GM12878 (cell line): ENCODE data around the gene KCNA2. TPM values are rescaled to one million over a fixed set of nuclear protein-coding genes. Genes with fewer than 3 reads are reported as not detected.

Experiments used
- ATAC-seq: fragments of 200-7000 bp; cut with Tn5 transposase; 3 replicates; pipeline ENCODE4 v1.9.1; 2020; ENCODE audit warnings: mild to moderate bottlenecking, moderate library complexity
- BruUV-seq: library from RNA; stranded (reverse); fragments of 400-500 nt; replicated peaks from 2 replicates; lab custom pipeline; 2021; lab: Mats Ljungman, UMichigan
- CTCF ChIA-PET: fragments of 300-600 bp; sonication (Branson Sonifier 250); formaldehyde crosslinking; extraction: SDS; loops from one replicate; lab custom pipeline; 2021; ENCODE audit warnings: inconsistent platforms; lab: Yijun Ruan, JAX
- POLR2A ChIA-PET: fragments of 350-600 bp; formaldehyde crosslinking; extraction: SDS; loops from one replicate; lab custom pipeline; 2021; ENCODE audit warnings: inconsistent platforms; lab: Charles Lee
- RAD21 ChIA-PET: fragments of 300-600 bp; sonication (Branson Sonifier 250); formaldehyde crosslinking; loops from one replicate; lab custom pipeline; 2023; ENCODE audit warnings: antibody characterized with exemption; ENCODE audit not compliant: unreplicated experiment; lab: Charles Lee
- SMC1A ChIA-PET: fragments of 300-600 bp; sonication (Branson Sonifier 250); formaldehyde crosslinking; loops from one replicate; lab custom pipeline; 2023; ENCODE audit not compliant: unreplicated experiment, uncharacterized antibody; lab: Charles Lee
- DNase-seq: peaks from one replicate; pipeline ENCODE4 v3.0.0-alpha.2; 2011; ENCODE audit warnings: low read depth, low spot score
- FAIRE-seq: peaks from 3 replicates; lab custom pipeline; 2011; peaks lifted over from hg19 to GRCh38; lab: Jason Lieb, UNC
- H2AFZ ChIP-seq: 2 replicates; pipeline ENCODE4 v1.6.0; 2011; ENCODE audit warnings: low read depth, low read length, control low read depth; ENCODE audit not compliant: control insufficient read depth
- H3K27ac ChIP-seq: 2 replicates; pipeline ENCODE4 v1.5.1; 2011; ENCODE audit warnings: control low read depth; ENCODE audit not compliant: control insufficient read depth, insufficient read depth
- H3K27me3 ChIP-seq, 2 experiments: replicated peaks in 1 of 2; 2 replicates each; pipeline versions ENCODE4 v1.6.0 to v1.6.1; 2011; ENCODE audit warnings: low read length in 1 of 2; ENCODE audit not compliant: control insufficient read depth in 2 of 2, insufficient read depth in 2 of 2
- H3K36me3 ChIP-seq, 2 experiments: 2 replicates each; pipeline ENCODE4 v1.5.1; 2011; ENCODE audit warnings: low read length in 1 of 2; ENCODE audit not compliant: control insufficient read depth in 2 of 2, insufficient read depth in 2 of 2
- H3K4me1 ChIP-seq: 2 replicates; pipeline ENCODE4 v1.6.1; 2011; ENCODE audit warnings: mild to moderate bottlenecking, low read length, moderate library complexity, mixed read lengths; ENCODE audit not compliant: control insufficient read depth, insufficient read depth
- H3K4me2 ChIP-seq: 2 replicates; pipeline ENCODE4 v1.6.0; 2011; ENCODE audit warnings: control low read depth; ENCODE audit not compliant: control insufficient read depth, insufficient read depth
- H3K4me3 ChIP-seq: fragments of 200-600 bp; sonication (generic); 2 replicates; pipeline ENCODE4 v1.5.1; 2016
- H3K79me2 ChIP-seq: 2 replicates; pipeline ENCODE4 v1.6.0; 2011; ENCODE audit warnings: low read length; ENCODE audit not compliant: control insufficient read depth, insufficient read depth
- H3K9ac ChIP-seq: 2 replicates; pipeline ENCODE4 v1.8.0; 2011; ENCODE audit warnings: low read length, control low read depth, mixed read lengths; ENCODE audit not compliant: control insufficient read depth, insufficient read depth
- H3K9me3 ChIP-seq: replicated peaks from 3 replicates; pipeline ENCODE4 v1.5.1; 2011; ENCODE audit warnings: mild to moderate bottlenecking, low read length; ENCODE audit not compliant: control insufficient read depth, insufficient read depth
- H4K20me1 ChIP-seq: 2 replicates; pipeline ENCODE4 v1.6.0; 2011; ENCODE audit not compliant: control insufficient read depth, insufficient read depth
- ATF2 ChIP-seq: IDR thresholded peaks from 2 replicates; pipeline ENCODE4 v1.6.1; 2012; ENCODE audit warnings: low read length, inconsistent platforms
- IKZF2 ChIP-seq, 2 experiments: fragments of 450-650 bp; IDR thresholded peaks; 2 replicates each; pipeline ENCODE4 v1.6.1; 2017; ENCODE audit warnings: mild to moderate bottlenecking in 2 of 2, moderate library complexity in 2 of 2
- IRF4 ChIP-seq: IDR thresholded peaks from 2 replicates; pipeline ENCODE4 v1.6.1; 2011; ENCODE audit warnings: low read depth, low read length
- POLR2AphosphoS5 ChIP-seq: IDR thresholded peaks from 2 replicates; pipeline ENCODE4 v1.6.1; 2011; ENCODE audit warnings: mild to moderate bottlenecking, low read length, inconsistent platforms
- SIN3A ChIP-seq: IDR thresholded peaks from 2 replicates; pipeline ENCODE4 v1.6.1; 2012; ENCODE audit warnings: low read depth, low read length, improper control_type of control experiment
- TBL1XR1 ChIP-seq: IDR thresholded peaks from 2 replicates; pipeline ENCODE4 v1.6.1; 2012; ENCODE audit warnings: low read depth, low read length, improper control_type of control experiment
- WGBS: methylation state at CpG from one replicate; pipeline ENCODE4 v1.1.6; 2016; ENCODE audit warnings: low lambda C conversion rate; ENCODE audit not compliant: insufficient replicate concordance, insufficient coverage; ENCODE audit errors: missing lambda C conversion rate; 5-methylcytosine and 5-hydroxymethylcytosine counted together
- in situ Hi-C: fragments of 300-500 bp; cut with MboI; formaldehyde crosslinking; loops from 9 replicates; pipeline ENCODE4 v1.14.3; 2018; ENCODE audit warnings: mixed read lengths
- intact Hi-C: fragments of 100-400 bp; cut with micrococcal nuclease; formaldehyde crosslinking; loops from one replicate; pipeline ENCODE4 v1.14.2; 2022; ENCODE audit not compliant: unreplicated experiment
- polyA plus RNA-seq, 11 experiments: library from polyadenylated mRNA; depleted of rRNA in 4 of 11; unstranded in 6 of 11; stranded (reverse) in 5 of 11; fragments of >200 nt; fragmentation: Nextera tagmentation in 4 of 11; fragmentation: Illumina TruSeq in 1 of 11; extraction: Ambion mirVana in 4 of 11; extraction: Trizol in 1 of 11; gene quantifications; 1 replicate in 1 of 11; 2 replicates in 10 of 11; pipeline versions ENCODE4 v1.2.1 to v1.2.3, GENCODE V29; 2011 to 2016; ENCODE audit warnings: inconsistent platforms in 2 of 11, missing spikeins in 2 of 11, low read depth in 1 of 11
- total RNA-seq, 4 experiments: library from RNA; depleted of rRNA in 3 of 4; stranded (reverse); fragments of >200 nt in 3 of 4; fragmentation: Illumina TruSeq in 1 of 4; extraction: Trizol in 1 of 4; gene quantifications; 2 replicates each; pipeline versions ENCODE4 v1.2.1 to v1.2.3, GENCODE V29; 2013 to 2021
- TF ChIP-seq, protein P1 (sequence below): IDR thresholded peaks from 2 replicates; pipeline ENCODE4 v1.6.1; 2011; ENCODE audit warnings: mild to moderate bottlenecking, low read depth, low read length, moderate library complexity; ENCODE audit not compliant: insufficient replicate concordance

Gene KCNA2
- total and polyA plus RNA-seq, 10 of the 15 experiments (the other 5 are each of a cell fraction or from before 2014, with no cell fraction given) = 0.02 to 0.56 (median 0.10) TPM; not detected in 2

DNA sequence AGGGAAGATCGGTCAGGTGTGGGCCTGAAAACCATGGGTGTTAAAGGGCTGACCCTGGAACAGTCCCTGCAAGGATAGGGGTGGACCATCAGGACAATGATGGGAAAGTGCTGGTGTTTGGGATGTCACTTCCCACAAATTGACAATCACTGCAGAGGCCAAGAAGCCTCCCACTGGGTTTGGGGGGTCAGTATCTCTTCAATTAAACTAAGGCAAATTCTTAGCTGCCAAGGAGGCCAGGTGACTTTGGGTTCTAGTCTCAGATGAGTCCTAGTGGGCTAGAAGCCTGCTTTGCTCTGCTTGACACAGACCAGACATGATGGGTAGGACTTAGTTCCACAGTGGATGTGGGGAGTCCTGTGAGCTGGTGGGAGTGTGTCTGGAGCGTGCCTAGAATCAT lies 29.3 kb upstream of the KCNA2 start:
- Histone ChIP-seq H3K9me3 (no peaks in the 10 kb centered on the region), H3K4me1 (peaks cover 73% of the 10 kb centered on the region)
- ATAC-seq = no peak
- DNase-seq = no peak
- TF ChIP-seq POLR2AphosphoS5 (no peak), IRF4 (no peak), SIN3A (no peak), TBL1XR1 (0 out of 2 replicates have a peak, but pooled peaks have one; percentile 1), ATF2 (no peak), IKZF2 (IDR thresholded peaks at IDR 0.05) (no peak)
- TF ChIP-seq, protein P1, sequence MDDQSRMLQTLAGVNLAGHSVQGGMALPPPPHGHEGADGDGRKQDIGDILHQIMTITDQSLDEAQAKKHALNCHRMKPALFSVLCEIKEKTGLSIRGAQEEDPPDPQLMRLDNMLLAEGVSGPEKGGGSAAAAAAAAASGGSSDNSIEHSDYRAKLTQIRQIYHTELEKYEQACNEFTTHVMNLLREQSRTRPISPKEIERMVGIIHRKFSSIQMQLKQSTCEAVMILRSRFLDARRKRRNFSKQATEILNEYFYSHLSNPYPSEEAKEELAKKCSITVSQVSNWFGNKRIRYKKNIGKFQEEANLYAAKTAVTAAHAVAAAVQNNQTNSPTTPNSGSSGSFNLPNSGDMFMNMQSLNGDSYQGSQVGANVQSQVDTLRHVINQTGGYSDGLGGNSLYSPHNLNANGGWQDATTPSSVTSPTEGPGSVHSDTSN = no peak
- TF ChIP-seq, all 136 proteins: peak for 1
- no peaks in the 10 kb centered on the region for H3K36me3 ChIP-seq
- no TSS peak for BruUV-seq
- H4K20me1 ChIP-seq = no peaks in the 10 kb centered on the region
- 43% methylated on average over 2 of the region's 2 CpGs for WGBS
- H3K9ac ChIP-seq = peak overlapping the region; percentile 3; the same call in 1 of the 2 replicates
- no peaks in the 10 kb centered on the region for H3K79me2 ChIP-seq
- intact Hi-C loops (loop anchor here (2.0 to 10.0 kb wide), 3 partner anchors 37 to 589 kb away; partner anchors contain the start of genes CD53 and CHI3L2), in situ Hi-C loops (no loop called here)
- H2AFZ ChIP-seq = no peak overlapping the region
- peak overlapping the region; percentile 80 for H3K4me2 ChIP-seq
- ChIA-PET RAD21 (interaction anchor here (0.8 to 6.4 kb wide), 8 partner anchors 10 to 244 kb away, joined by 3 to 82 read pairs (median 12); no protein-coding TSS in a partner anchor), POLR2A (interaction anchor here (1.5 to 2.7 kb wide), 3 partner anchors 9 to 130 kb away, joined by 5 to 23 read pairs (median 5); no protein-coding TSS in a partner anchor), SMC1A (interaction anchor here (0.6 to 11.2 kb wide), 11 partner anchors 13 to 241 kb away, joined by 3 to 144 read pairs (median 3); no protein-coding TSS in a partner anchor), CTCF (interaction anchor here (0.8 to 6.8 kb wide), 11 partner anchors 11 to 395 kb away, joined by 3 to 86 read pairs (median 8); no protein-coding TSS in a partner anchor)
- H3K27ac ChIP-seq = peak overlapping the region; percentile 87
- peak overlapping the region; percentile 15; the same call in 1 of the 2 replicates for H3K4me3 ChIP-seq
- H3K27me3 ChIP-seq = no peaks in the 10 kb centered on the region
- FAIRE-seq = no peak
